GM21528 (cell line): ENCODE measurements around the gene SLC2A4.
"Not testable (repeated sequence)": the region's sequence is repeated elsewhere in the genome, so short reads cannot be mapped to it uniquely, and the experiment has no call there.

Experiments
- ATAC-seq: cut with Tn5 transposase; IDR thresholded peaks from one replicate; pipeline ENCODE4 v1.9.1; 2021; ENCODE audit warnings: mild to moderate bottlenecking, moderate library complexity; ENCODE audit not compliant: unreplicated experiment, low FRiP score

SLC2A4 gene

DNA sequence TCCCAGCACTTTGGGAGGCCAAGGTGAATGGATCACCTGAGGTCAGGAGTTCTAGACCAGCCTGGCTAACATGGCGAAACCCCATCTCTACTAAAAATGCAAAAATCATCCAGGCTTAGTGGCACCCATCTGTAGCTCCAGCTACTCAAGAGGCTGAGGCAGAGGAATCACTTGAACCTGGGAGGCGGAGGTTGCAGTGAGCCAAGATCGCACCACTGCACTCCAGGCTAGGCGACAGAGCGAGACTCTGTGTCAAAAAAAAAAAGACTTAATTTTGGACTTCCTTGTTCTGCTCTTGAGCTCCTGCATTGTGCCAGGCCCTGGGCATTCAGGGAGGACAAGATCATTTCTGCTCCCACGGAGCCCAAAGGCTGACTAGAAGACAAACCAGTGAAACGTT, 56.1 kb downstream of the SLC2A4 start:
- ATAC-seq, result not testable (repeated sequence)
